GM10266 (cell line): Measurements from ENCODE around the gene ARHGDIA.

Experiments
- DNase-seq: peaks from one replicate; pipeline ENCODE4 v3.0.0; 2012; ENCODE audit errors: extremely low spot score
- TF ChIP-seq, protein P1 (sequence below): IDR thresholded peaks from 2 replicates; pipeline ENCODE4 v1.5.1; 2012; ENCODE audit warnings: mild to moderate bottlenecking, low read depth; ENCODE audit not compliant: control insufficient read depth, insufficient read depth; ENCODE audit errors: missing control alignments

The ARHGDIA gene

DNA sequence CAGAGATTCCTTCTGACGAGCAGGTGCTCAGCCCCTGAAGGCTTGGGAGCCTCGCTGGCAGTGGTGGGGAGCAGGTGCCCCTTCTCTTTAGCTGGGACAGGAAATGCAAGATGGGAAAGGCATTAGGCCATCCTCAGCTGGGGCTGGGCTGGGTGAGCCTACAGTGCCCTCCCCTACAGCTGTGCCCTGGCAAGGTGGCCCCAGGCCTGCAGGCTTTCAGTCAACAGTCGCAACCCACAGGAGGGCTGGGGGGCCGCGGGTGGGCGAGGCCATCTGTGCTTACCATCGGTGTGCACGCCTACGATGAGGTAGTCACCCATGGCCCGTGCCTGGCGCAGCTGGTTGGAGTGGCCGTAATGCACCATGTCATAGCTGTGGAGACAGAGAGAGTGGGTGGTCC lies 38.1 kb upstream of the ARHGDIA start:
- no peak for DNase-seq
- TF ChIP-seq, protein P1, sequence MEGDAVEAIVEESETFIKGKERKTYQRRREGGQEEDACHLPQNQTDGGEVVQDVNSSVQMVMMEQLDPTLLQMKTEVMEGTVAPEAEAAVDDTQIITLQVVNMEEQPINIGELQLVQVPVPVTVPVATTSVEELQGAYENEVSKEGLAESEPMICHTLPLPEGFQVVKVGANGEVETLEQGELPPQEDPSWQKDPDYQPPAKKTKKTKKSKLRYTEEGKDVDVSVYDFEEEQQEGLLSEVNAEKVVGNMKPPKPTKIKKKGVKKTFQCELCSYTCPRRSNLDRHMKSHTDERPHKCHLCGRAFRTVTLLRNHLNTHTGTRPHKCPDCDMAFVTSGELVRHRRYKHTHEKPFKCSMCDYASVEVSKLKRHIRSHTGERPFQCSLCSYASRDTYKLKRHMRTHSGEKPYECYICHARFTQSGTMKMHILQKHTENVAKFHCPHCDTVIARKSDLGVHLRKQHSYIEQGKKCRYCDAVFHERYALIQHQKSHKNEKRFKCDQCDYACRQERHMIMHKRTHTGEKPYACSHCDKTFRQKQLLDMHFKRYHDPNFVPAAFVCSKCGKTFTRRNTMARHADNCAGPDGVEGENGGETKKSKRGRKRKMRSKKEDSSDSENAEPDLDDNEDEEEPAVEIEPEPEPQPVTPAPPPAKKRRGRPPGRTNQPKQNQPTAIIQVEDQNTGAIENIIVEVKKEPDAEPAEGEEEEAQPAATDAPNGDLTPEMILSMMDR: no peak

DNA sequence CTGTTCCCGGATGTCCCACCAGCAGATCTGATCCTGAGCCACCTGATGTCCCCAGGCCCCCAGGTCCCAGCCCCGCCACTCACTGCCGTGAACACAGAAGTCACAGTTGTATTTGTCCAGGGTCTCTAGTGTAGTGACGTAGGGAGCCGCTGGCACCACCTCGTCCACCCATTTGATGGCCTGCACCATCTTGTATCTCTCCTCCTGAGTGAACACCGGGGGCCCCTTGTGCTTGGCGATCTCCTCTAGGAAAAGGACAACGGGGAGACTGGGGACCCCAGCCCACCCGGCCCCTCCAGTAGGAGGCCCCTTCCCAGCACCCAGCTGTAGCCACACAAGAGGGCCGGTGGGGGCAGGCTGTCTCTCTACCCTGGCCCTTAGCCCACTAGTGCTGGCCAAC lies 37.7 kb upstream of the ARHGDIA start:
- TF ChIP-seq, protein P1: no peak
- DNase-seq: no peak

DNA sequence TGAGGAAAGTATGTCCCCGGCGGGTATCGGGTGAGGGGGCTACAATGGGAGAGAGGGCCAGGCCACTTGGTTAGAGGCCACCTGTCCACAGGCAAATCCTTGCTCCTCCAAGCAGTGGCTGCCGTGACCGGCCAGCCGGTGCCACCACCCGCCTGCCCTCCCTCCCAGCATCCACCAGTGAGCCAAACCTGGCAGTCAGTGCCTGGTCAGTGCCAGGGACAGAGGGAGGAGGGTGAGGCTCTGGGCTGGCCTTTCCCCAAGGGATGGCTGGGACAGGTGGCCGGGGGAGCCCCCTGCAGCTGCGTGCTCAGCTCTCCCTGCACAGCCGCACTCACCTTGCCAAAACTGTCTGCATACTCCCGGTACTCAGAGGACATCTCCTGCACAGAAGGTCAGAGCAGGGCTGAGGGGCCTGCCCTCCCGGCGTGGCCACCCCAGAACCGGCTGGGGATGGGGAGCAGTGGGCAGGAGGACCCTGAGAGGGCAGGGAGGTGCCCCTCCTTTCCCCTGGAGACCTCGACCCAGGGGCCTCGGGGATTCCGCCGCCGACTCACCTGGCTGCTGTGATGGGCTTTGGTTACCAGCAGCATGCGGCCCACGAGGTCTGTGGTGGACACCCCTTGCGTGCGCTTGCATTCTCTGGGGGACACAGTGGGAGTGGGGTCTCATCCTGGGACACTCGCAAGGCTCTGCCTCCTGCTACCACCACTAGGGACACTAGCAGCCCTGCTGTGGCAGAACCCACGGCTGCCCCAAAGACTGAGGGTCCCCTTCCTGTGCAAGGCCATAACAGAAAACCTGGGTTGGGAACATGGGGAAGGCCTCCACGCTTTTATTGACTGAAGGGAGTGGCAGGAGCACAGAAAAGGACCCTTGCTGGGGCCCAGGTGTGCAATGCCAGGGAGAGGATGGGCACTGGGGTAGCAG lies 36.3 kb upstream of the ARHGDIA start:
- TF ChIP-seq, protein P1: no peak
- no peak for DNase-seq

DNA sequence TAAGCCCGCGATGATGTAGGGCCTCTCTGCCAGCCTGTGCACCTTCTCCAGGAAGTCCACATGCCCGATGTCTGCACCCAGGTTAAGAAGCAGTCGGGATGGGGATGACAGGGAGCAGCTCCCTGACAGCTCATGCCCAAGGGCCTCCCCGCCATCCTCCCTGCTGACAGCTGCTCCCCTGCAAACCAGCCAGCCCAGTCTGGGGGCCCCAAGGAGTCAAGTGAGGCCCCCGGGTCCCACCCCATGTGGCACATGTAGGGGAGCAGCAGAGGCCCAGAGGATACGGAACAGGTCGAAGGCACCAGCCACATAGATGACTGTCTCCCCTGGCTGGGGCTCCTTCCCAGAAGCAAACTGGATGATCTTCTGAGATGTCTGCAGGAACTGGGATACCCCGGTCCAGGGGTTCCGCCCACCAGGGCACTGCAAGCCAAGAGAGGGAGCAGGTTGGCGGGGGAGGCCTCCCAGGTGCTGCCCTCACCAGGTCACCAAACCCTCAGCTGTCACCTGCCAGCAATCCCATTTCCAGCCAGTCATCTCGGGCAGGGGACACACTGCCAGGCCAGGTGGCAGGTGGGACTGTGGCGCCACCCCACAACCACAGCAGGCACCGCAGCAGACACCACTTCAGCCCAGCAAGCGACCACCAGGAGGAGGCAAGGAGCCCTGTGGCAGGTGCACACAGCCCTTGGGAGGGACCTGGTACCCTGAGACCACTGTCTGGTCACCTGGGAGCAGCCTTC lies 35.5 kb upstream of the ARHGDIA start:
- no peak for DNase-seq
- TF ChIP-seq, protein P1: no peak

DNA sequence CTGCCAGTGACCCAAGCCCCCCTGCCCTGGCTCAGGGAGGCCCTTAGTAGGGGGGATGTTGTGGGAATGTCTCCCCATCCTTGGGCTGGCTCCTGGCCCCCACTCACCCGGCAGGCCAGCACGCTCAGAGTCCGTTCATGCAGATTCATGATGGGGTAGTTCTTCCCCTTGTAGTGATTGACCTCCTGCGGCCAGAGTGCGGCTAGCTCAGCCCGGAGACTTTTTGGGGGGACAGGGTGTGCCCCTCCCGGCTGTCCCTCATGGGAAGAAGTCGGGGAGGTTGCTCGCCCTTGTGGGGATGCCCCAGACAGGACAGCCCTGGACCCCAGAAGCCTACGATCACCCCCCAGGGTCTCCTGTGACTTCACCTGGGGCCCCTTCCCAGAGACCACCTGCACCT lies 34.9 kb upstream of the ARHGDIA start:
- TF ChIP-seq, protein P1: no peak
- no peak for DNase-seq

DNA sequence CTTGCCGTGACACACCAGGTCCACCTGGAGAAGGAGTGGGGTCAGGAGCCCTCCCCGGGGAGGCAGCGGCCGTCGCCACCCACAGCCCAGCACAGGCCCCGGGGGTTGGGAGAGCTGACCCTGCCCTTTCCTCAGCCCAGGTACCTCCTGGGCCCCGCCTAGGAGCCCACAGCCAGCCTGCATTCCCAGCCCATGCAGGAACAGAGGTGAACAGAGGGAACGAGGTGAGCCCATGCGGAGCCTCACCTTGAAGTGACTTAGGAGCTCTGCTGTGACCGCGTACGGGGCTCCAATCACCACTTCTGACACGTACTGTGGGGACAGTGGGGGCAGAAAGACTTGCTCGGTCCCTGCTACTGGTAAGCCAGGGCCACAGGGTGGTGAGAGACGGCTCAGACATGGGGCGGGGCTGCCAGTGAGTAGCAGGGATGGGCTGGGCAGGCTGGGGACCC lies 34.3 kb upstream of the ARHGDIA start:
- DNase-seq: no peak
- TF ChIP-seq, protein P1: no peak
